Measurements from ENCODE around the gene ASCL5. TPM values are rescaled to one million over a fixed set of nuclear protein-coding genes. Genes with fewer than 3 reads are reported as not detected.

ASCL5 gene
- total and polyA plus RNA-seq, 9 of the 15 experiments (the other 6 are each of a cell fraction or from before 2014, with no cell fraction given), result 0.09 TPM; not detected in 8

- Histone ChIP-seq H3K9ac (ENCODE audit: insufficient read depth in 1 of 2, low read depth in 2 of 2, low read length in 2 of 2) (no peak within 1 kb of the TSS), H3K4me1 (replicated peaks in 1 of 2; ENCODE audit: control insufficient read depth in 2 of 2, insufficient read depth in 2 of 2, low read length in 2 of 2) (peaks cover 0 to 7% of the 10 kb centered on the region in 2 experiments; a peak in 2 of 5 replicates), H3K27ac (ENCODE audit: extremely low read depth, low read depth, low read length) (no peak within 1 kb of the TSS), H2AFZ (ENCODE audit: low read depth, low read length) (no peak within 1 kb of the TSS), H3K4me3 (no peak within 1 kb of the TSS), H3K36me3 (ENCODE audit: control insufficient read depth, insufficient read depth, low read length) (no peaks in the 10 kb centered on the region), H3K9me1 (ENCODE audit: control insufficient read depth, insufficient read depth, low read length) (no peaks in the 10 kb centered on the region), H3K9me3 (replicated peaks; ENCODE audit: control insufficient read depth, insufficient read depth, low read depth, low read length) (no peaks in the 10 kb centered on the region), H4K20me1 (replicated peaks; ENCODE audit: control insufficient read depth, insufficient read depth, low read length) (peaks cover 7% of the 10 kb centered on the region), H3K4me2 (ENCODE audit: insufficient read depth, low read length) (no peak within 1 kb of the TSS), H3K79me2 (ENCODE audit: control insufficient read depth, insufficient read depth, low read length) (no peaks in the 10 kb centered on the region), H3K27me3 (ENCODE audit: control insufficient read depth in 2 of 2, insufficient read depth in 2 of 2, low read length in 2 of 2) (peaks cover 24 to 57% of the 10 kb centered on the region in 2 experiments)
- BruUV-seq (replicated peaks), result no TSS peak
- TF ChIP-seq, protein P1, sequence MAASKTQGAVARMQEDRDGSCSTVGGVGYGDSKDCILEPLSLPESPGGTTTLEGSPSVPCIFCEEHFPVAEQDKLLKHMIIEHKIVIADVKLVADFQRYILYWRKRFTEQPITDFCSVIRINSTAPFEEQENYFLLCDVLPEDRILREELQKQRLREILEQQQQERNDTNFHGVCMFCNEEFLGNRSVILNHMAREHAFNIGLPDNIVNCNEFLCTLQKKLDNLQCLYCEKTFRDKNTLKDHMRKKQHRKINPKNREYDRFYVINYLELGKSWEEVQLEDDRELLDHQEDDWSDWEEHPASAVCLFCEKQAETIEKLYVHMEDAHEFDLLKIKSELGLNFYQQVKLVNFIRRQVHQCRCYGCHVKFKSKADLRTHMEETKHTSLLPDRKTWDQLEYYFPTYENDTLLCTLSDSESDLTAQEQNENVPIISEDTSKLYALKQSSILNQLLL (CRISPR knock-in tag; IDR thresholded peaks at IDR 0.05; ENCODE audit: borderline replicate concordance), result no peak
- TF ChIP-seq SIRT6 (IDR thresholded peaks at IDR 0.05; ENCODE audit: low read depth, low read length) (no peak), ZSCAN29 (IDR thresholded peaks at IDR 0.05) (no peak), RFX1 (IDR thresholded peaks at IDR 0.05) (no peak), FOXP1 (CRISPR knock-in tag; IDR thresholded peaks at IDR 0.05) (no peak), ZNF445 (CRISPR knock-in tag; IDR thresholded peaks at IDR 0.05; ENCODE audit: low read depth) (no peak), ZNF668 (CRISPR knock-in tag; IDR thresholded peaks at IDR 0.05) (no peak), CTBP1 (IDR thresholded peaks at IDR 0.05; ENCODE audit: borderline replicate concordance) (no peak), RNF2 (IDR thresholded peaks at IDR 0.05) (no peak), IRF9 (tag; IDR thresholded peaks at IDR 0.05) (no peak), ZNF212 (CRISPR knock-in tag; IDR thresholded peaks at IDR 0.05) (no peak), RBM39 (optimal IDR thresholded peaks at IDR 0.05; ENCODE audit: low read depth, low read length) (no peak)
- TF ChIP-seq, protein P2, sequence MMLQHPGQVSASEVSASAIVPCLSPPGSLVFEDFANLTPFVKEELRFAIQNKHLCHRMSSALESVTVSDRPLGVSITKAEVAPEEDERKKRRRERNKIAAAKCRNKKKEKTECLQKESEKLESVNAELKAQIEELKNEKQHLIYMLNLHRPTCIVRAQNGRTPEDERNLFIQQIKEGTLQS (IDR thresholded peaks at IDR 0.05), result no peak
- TF ChIP-seq, protein P2 (CRISPR knock-in tag; conservative IDR thresholded peaks at IDR 0.05), result no peak
- TF ChIP-seq, protein P3, sequence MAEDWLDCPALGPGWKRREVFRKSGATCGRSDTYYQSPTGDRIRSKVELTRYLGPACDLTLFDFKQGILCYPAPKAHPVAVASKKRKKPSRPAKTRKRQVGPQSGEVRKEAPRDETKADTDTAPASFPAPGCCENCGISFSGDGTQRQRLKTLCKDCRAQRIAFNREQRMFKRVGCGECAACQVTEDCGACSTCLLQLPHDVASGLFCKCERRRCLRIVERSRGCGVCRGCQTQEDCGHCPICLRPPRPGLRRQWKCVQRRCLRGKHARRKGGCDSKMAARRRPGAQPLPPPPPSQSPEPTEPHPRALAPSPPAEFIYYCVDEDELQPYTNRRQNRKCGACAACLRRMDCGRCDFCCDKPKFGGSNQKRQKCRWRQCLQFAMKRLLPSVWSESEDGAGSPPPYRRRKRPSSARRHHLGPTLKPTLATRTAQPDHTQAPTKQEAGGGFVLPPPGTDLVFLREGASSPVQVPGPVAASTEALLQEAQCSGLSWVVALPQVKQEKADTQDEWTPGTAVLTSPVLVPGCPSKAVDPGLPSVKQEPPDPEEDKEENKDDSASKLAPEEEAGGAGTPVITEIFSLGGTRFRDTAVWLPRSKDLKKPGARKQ (CRISPR knock-in tag; IDR thresholded peaks at IDR 0.05), result no peak
- TF ChIP-seq, protein P4, sequence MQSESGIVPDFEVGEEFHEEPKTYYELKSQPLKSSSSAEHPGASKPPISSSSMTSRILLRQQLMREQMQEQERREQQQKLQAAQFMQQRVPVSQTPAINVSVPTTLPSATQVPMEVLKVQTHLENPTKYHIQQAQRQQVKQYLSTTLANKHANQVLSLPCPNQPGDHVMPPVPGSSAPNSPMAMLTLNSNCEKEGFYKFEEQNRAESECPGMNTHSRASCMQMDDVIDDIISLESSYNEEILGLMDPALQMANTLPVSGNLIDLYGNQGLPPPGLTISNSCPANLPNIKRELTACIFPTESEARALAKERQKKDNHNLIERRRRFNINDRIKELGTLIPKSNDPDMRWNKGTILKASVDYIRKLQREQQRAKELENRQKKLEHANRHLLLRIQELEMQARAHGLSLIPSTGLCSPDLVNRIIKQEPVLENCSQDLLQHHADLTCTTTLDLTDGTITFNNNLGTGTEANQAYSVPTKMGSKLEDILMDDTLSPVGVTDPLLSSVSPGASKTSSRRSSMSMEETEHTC (IDR thresholded peaks at IDR 0.05), result no peak
- WGBS (ENCODE audit: insufficient coverage, low coverage, missing lambda C conversion rate), result 1% methylated on average over 9 of the region's 9 CpGs
- FAIRE-seq, result no peak
- DNase-seq (ENCODE audit: extremely low read depth in 1 of 4, low spot score in 3 of 4), result no peak
- in situ Hi-C loops (cut with MboI), result no loop called here
- no peak for ATAC-seq
- intact Hi-C loops (cut with micrococcal nuclease), result loop anchor here (10.0 kb wide), 1 partner anchor 67 kb away; no protein-coding TSS in a partner anchor
- ChIA-PET POLR2A (no interaction called here), CTCF (ENCODE audit: low intra/inter-chr PET ratio) (no interaction called here)
These were observed 14.7 kb downstream of the ASCL5 start, which contains the start of gene CACNA1S for GRCh38 chr1:201112173-201112731. Gene CACNA1S, minus strand, starts transcription at chr1:201112426. Its CDS starts 87 bp downstream, at chr1:201112339.

All from K562 (cell line).